Measurements from ENCODE around the gene SPINT4.
"Not testable (repeated sequence)": the region's sequence is repeated elsewhere in the genome, so short reads cannot be mapped to it uniquely, and the experiment has no call there.

The SPINT4 gene

GRCh38 chr20:45701873-45702272 lies 20.3 kb upstream of the SPINT4 start, which contains the start of gene WFDC13:
WFDC13 (plus strand) TSS chr20:45702038; CDS start chr20:45702124, 86 bp downstream.
- TF ChIP-seq SPI1 (IDR thresholded peaks at IDR 0.05; ENCODE audit: borderline replicate concordance, low read depth), result no peak
- TF ChIP-seq REST (IDR thresholded peaks at IDR 0.05; ENCODE audit: insufficient replicate concordance, low read depth), result no peak
- no peak for TF ChIP-seq CTCF (IDR thresholded peaks at IDR 0.05; ENCODE audit: insufficient read depth, low read length)
- TF ChIP-seq GABPA (IDR thresholded peaks at IDR 0.05; ENCODE audit: low read depth), result no peak
- TF ChIP-seq POLR2AphosphoS5 (IDR thresholded peaks at IDR 0.05; ENCODE audit: low read depth), result no peak
- Histone ChIP-seq H3K27ac (replicated peaks) (no peak within 1 kb of the TSS), H3K4me3 (replicated peaks; ENCODE audit: insufficient read depth, low read length) (no peak within 1 kb of the TSS), H3K27me3 (ENCODE audit: insufficient read depth, poor library complexity, severe bottlenecking) (peaks cover 5% of the 10 kb centered on the region)
- no peak for DNase-seq (ENCODE audit: low read depth in 1 of 2, low spot score in 1 of 2)

GRCh38 chr20:45704969-45705637 lies 17.0 kb upstream of the SPINT4 start, which contains the start of gene WFDC10B:
WFDC10B (minus strand) TSS chr20:45705019; CDS start chr20:45685992, 19,027 bp downstream.
- H3K27ac ChIP-seq (replicated peaks), result no peak within 1 kb of the TSS
- H3K27me3 ChIP-seq (ENCODE audit: insufficient read depth, poor library complexity, severe bottlenecking), result peaks cover 5% of the 10 kb centered on the region
- H3K4me3 ChIP-seq (replicated peaks; ENCODE audit: insufficient read depth, low read length), result no peak within 1 kb of the TSS
- DNase-seq (ENCODE audit: low read depth in 1 of 2, low spot score in 1 of 2), result no peak
- no peak for TF ChIP-seq GABPA (IDR thresholded peaks at IDR 0.05; ENCODE audit: low read depth)

GRCh38 chr20:45716141-45716688 lies 5.9 kb upstream of the SPINT4 start:
- DNase-seq (ENCODE audit: low read depth in 1 of 2, low spot score in 1 of 2); H3K27me3 ChIP-seq (ENCODE audit: insufficient read depth, poor library complexity, severe bottlenecking); H3K27ac ChIP-seq (replicated peaks); H3K4me3 ChIP-seq (replicated peaks; ENCODE audit: insufficient read depth, low read length): not testable (repeated sequence)

GRCh38 chr20:45725134-45725533 lies 3.0 kb downstream of the SPINT4 start:
- Histone ChIP-seq H3K27ac (replicated peaks) (no peak overlapping the region), H3K4me3 (replicated peaks; ENCODE audit: insufficient read depth, low read length) (no peak overlapping the region), H3K27me3 (ENCODE audit: insufficient read depth, poor library complexity, severe bottlenecking) (peaks cover 6% of the 10 kb centered on the region)
- TF ChIP-seq REST (IDR thresholded peaks at IDR 0.05; ENCODE audit: insufficient replicate concordance, low read depth) (no peak), SPI1 (IDR thresholded peaks at IDR 0.05; ENCODE audit: borderline replicate concordance, low read depth) (no peak), CTCF (IDR thresholded peaks at IDR 0.05; ENCODE audit: insufficient read depth, low read length) (no peak)
- no peak for DNase-seq (ENCODE audit: low read depth in 1 of 2, low spot score in 1 of 2)

- Histone ChIP-seq H3K27me3 (ENCODE audit: insufficient read depth, poor library complexity, severe bottlenecking) (peaks cover 6% of the 10 kb centered on the region), H3K27ac (replicated peaks) (no peak overlapping the region), H3K4me3 (replicated peaks; ENCODE audit: insufficient read depth, low read length) (no peak overlapping the region)
- DNase-seq (ENCODE audit: low read depth in 1 of 2, low spot score in 1 of 2), result no peak
- TF ChIP-seq GABPA (IDR thresholded peaks at IDR 0.05; ENCODE audit: low read depth) (no peak), SPI1 (IDR thresholded peaks at IDR 0.05; ENCODE audit: borderline replicate concordance, low read depth) (no peak), POLR2AphosphoS5 (IDR thresholded peaks at IDR 0.05; ENCODE audit: low read depth) (peak; percentile 31; the same call in 1 of the 2 replicates), CTCF (IDR thresholded peaks at IDR 0.05; ENCODE audit: insufficient read depth, low read length) (no peak), REST (IDR thresholded peaks at IDR 0.05; ENCODE audit: insufficient replicate concordance, low read depth) (no peak)
These were observed 4.9 kb downstream of the SPINT4 start for GRCh38 chr20:45727044-45727443.
